ENCODE data around the gene ZFYVE21.

Gene ZFYVE21

GRCh38 chr14:103696070-103696402, 19.6 kb upstream of the ZFYVE21 start:
- ChIA-PET CTCF (interaction anchor here (0.9 to 1.6 kb wide), 3 partner anchors 9 to 24 kb away, joined by 3 to 4 read pairs (median 4); no protein-coding TSS in a partner anchor), POLR2A (no interaction called here)
- WGBS (ENCODE audit: insufficient coverage): 40% methylated on average over 12 of the region's 13 CpGs
- Histone ChIP-seq H3K9me3 (ENCODE audit: control extremely low read depth in 1 of 5, control insufficient read depth in 4 of 5, insufficient read depth in 2 of 5, low read depth in 1 of 5, low read length in 4 of 5) (no peaks in the 10 kb centered on the region), H3K27ac (ENCODE audit: insufficient read depth in 1 of 2, low read depth in 1 of 2, low read length in 2 of 2, poor library complexity in 1 of 2, severe bottlenecking in 2 of 2) (peak overlapping the region in 1 of 2 experiments; percentile 40), H3K27me3 (replicated peaks in 2 of 5; ENCODE audit: control insufficient read depth in 4 of 5, insufficient read depth in 5 of 5, low read length in 4 of 5) (no peaks in the 10 kb centered on the region), H3K4me1 (ENCODE audit: control extremely low read depth in 1 of 4, control insufficient read depth in 4 of 4, insufficient read depth in 4 of 4, low read length in 3 of 4) (peaks cover 0 to 40% (median 16%) of the 10 kb centered on the region in 4 experiments), H3K4me3 (ENCODE audit: control insufficient read depth in 1 of 7, extremely low read depth in 1 of 7, insufficient read depth in 4 of 7, low read depth in 2 of 7, low read length in 6 of 7) (peak overlapping the region in 1 of 7 experiments; percentile 67), H3K36me3 (ENCODE audit: control insufficient read depth in 4 of 4, insufficient read depth in 4 of 4, low read length in 3 of 4) (peaks cover 7 to 84% (median 39%) of the 10 kb centered on the region in 4 experiments)
- peak in 2 of 3 donors; percentile 24 to 39 for DNase-seq

DNA sequence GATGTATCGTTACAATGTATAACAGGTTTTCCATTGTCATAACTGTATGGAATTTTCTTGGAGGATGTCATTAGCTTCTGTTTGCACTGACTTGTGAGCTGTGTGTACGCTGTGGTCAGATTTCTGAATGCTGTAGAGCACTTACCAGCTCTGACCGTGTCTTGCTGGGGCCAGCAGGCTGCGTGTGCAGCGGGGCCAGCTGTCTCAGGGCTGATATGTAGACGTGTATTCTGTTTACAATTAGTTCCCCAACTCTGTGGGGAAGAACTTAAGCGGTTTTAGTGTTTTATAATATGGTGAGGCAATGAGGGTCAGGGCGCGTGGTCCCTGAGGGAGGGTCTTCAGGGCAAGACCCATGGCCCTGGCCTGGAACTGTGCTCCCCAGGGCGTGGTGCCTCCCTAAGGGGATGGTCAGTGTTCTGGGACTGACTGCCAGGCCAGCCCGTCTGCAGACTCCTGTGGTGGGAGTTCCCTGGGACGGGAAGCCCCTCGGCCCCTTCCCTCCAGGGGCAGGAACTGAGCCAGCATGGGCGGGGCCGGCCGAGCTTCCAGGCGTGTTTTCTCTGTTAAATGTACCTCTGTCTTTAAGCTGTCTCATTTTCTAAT, 19.0 kb upstream of the ZFYVE21 start:
- CTCF ChIA-PET: interaction anchor here (0.9 to 1.6 kb wide), 4 partner anchors 9 to 32 kb away, joined by 3 to 4 read pairs (median 4); no protein-coding TSS in a partner anchor
- no peaks in the 10 kb centered on the region for H3K9me3 ChIP-seq (ENCODE audit: control extremely low read depth in 1 of 5, control insufficient read depth in 4 of 5, insufficient read depth in 2 of 5, low read depth in 1 of 5, low read length in 4 of 5)
- peak overlapping the region in 1 of 2 experiments; percentile 40 for H3K27ac ChIP-seq (ENCODE audit: insufficient read depth in 1 of 2, low read depth in 1 of 2, low read length in 2 of 2, poor library complexity in 1 of 2, severe bottlenecking in 2 of 2)
- peaks cover 7 to 87% (median 41%) of the 10 kb centered on the region in 4 experiments for H3K36me3 ChIP-seq (ENCODE audit: control insufficient read depth in 4 of 4, insufficient read depth in 4 of 4, low read length in 3 of 4)
- POLR2A ChIA-PET: no interaction called here
- H3K4me1 ChIP-seq (ENCODE audit: control extremely low read depth in 1 of 4, control insufficient read depth in 4 of 4, insufficient read depth in 4 of 4, low read length in 3 of 4): peaks cover 0 to 40% (median 16%) of the 10 kb centered on the region in 4 experiments
- H3K4me3 ChIP-seq (ENCODE audit: control insufficient read depth in 1 of 7, extremely low read depth in 1 of 7, insufficient read depth in 4 of 7, low read depth in 2 of 7, low read length in 6 of 7): peak overlapping the region in 3 of 7 experiments; percentile 43 to 67 (median 62)
- peak in 2 of 3 donors; percentile 35 to 62 for DNase-seq
- WGBS (ENCODE audit: insufficient coverage): 9% methylated on average over 10 of the region's 17 CpGs
- H3K27me3 ChIP-seq (replicated peaks in 2 of 5; ENCODE audit: control insufficient read depth in 4 of 5, insufficient read depth in 5 of 5, low read length in 4 of 5): no peaks in the 10 kb centered on the region

- POLR2A ChIA-PET: no interaction called here
Measured at GRCh38 chr14:103697206-103697602, 18.4 kb upstream of the ZFYVE21 start.

GRCh38 chr14:103697603-103698379, 17.8 kb upstream of the ZFYVE21 start:
- POLR2A ChIA-PET: no interaction called here
- CTCF ChIA-PET: interaction anchor here (1.6 kb wide), 1 partner anchor 33 kb away, joined by 4 read pairs; no protein-coding TSS in a partner anchor
- Histone ChIP-seq H3K27ac (ENCODE audit: insufficient read depth in 1 of 2, low read depth in 1 of 2, low read length in 2 of 2, poor library complexity in 1 of 2, severe bottlenecking in 2 of 2) (no peak overlapping the region), H3K9me3 (ENCODE audit: control extremely low read depth in 1 of 5, control insufficient read depth in 4 of 5, insufficient read depth in 2 of 5, low read depth in 1 of 5, low read length in 4 of 5) (no peaks in the 10 kb centered on the region), H3K4me3 (ENCODE audit: control insufficient read depth in 1 of 7, extremely low read depth in 1 of 7, insufficient read depth in 4 of 7, low read depth in 2 of 7, low read length in 6 of 7) (no peak overlapping the region), H3K27me3 (replicated peaks in 2 of 5; ENCODE audit: control insufficient read depth in 4 of 5, insufficient read depth in 5 of 5, low read length in 4 of 5) (no peaks in the 10 kb centered on the region), H3K4me1 (ENCODE audit: control extremely low read depth in 1 of 4, control insufficient read depth in 4 of 4, insufficient read depth in 4 of 4, low read length in 3 of 4) (peaks cover 0 to 40% (median 16%) of the 10 kb centered on the region in 4 experiments), H3K36me3 (ENCODE audit: control insufficient read depth in 4 of 4, insufficient read depth in 4 of 4, low read length in 3 of 4) (peaks cover 7 to 89% (median 44%) of the 10 kb centered on the region in 4 experiments)
- 91% methylated on average over 10 of the region's 14 CpGs for WGBS (ENCODE audit: insufficient coverage)
- no peak for DNase-seq

More at GRCh38 chr14:103697206-103697602, 18.4 kb upstream of the ZFYVE21 start:
- Histone ChIP-seq H3K27me3 (replicated peaks in 2 of 5; ENCODE audit: control insufficient read depth in 4 of 5, insufficient read depth in 5 of 5, low read length in 4 of 5) (no peaks in the 10 kb centered on the region), H3K27ac (ENCODE audit: insufficient read depth in 1 of 2, low read depth in 1 of 2, low read length in 2 of 2, poor library complexity in 1 of 2, severe bottlenecking in 2 of 2) (peak overlapping the region in 1 of 2 experiments; percentile 40), H3K9me3 (ENCODE audit: control extremely low read depth in 1 of 5, control insufficient read depth in 4 of 5, insufficient read depth in 2 of 5, low read depth in 1 of 5, low read length in 4 of 5) (no peaks in the 10 kb centered on the region), H3K4me1 (ENCODE audit: control extremely low read depth in 1 of 4, control insufficient read depth in 4 of 4, insufficient read depth in 4 of 4, low read length in 3 of 4) (peaks cover 0 to 40% (median 16%) of the 10 kb centered on the region in 4 experiments), H3K4me3 (ENCODE audit: control insufficient read depth in 1 of 7, extremely low read depth in 1 of 7, insufficient read depth in 4 of 7, low read depth in 2 of 7, low read length in 6 of 7) (peak overlapping the region in 2 of 7 experiments; percentile 62 to 67), H3K36me3 (ENCODE audit: control insufficient read depth in 4 of 4, insufficient read depth in 4 of 4, low read length in 3 of 4) (peaks cover 7 to 89% (median 42%) of the 10 kb centered on the region in 4 experiments)
- 40% methylated on average over 2 of the region's 3 CpGs for WGBS (ENCODE audit: insufficient coverage)
- DNase-seq: no peak
- CTCF ChIA-PET: interaction anchor here (1.6 kb wide), 1 partner anchor 33 kb away, joined by 4 read pairs; no protein-coding TSS in a partner anchor

DNA sequence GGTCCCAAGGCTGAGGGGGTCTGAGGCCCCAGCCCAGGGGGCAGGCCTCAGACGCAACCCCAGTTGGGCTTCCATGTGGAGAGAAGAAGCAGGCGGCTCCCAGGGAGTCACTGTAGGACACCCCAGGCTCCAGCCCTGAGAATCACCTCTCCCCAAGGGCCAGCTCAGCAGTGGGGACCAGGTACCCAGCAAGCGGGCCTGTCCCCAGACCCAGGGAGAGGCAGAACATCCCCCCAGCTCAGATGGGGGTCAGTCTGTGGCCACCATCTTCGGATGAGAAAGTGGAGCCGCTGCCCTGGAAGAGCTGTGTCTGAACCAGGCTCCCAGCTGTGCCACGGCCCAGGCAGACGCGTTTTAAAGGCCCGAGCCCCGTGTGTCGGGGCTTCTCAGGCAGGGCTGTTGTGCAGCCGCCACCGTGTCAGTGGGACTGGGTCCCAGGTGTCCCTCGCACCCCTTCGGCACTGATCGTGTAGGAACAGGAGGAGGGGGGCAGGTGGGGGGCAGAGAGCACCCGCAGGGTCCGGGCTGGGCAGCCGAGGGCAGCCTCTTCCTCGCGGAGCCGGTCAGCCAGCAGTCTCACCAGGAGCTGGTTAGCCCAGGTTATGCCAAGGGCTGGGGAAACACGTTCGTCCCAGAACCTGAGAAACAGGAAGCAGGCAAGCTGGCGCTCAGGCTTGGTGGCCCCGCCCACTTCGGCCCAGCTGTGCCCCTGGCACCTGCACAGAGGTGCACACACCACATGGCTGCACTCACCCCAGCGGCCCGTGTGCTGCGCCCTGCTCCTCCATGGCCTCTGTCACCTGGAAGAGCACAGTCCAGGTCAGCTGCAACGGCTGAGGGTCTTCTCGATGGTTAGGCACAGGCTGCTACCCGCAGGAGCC, 17.0 kb upstream of the ZFYVE21 start:
- Histone ChIP-seq H3K36me3 (ENCODE audit: control insufficient read depth in 4 of 4, insufficient read depth in 4 of 4, low read length in 3 of 4) (peaks cover 7 to 89% (median 42%) of the 10 kb centered on the region in 4 experiments), H3K9me3 (ENCODE audit: control extremely low read depth in 1 of 5, control insufficient read depth in 4 of 5, insufficient read depth in 2 of 5, low read depth in 1 of 5, low read length in 4 of 5) (no peaks in the 10 kb centered on the region), H3K27me3 (replicated peaks in 2 of 5; ENCODE audit: control insufficient read depth in 4 of 5, insufficient read depth in 5 of 5, low read length in 4 of 5) (no peaks in the 10 kb centered on the region), H3K27ac (ENCODE audit: insufficient read depth in 1 of 2, low read depth in 1 of 2, low read length in 2 of 2, poor library complexity in 1 of 2, severe bottlenecking in 2 of 2) (no peak overlapping the region), H3K4me3 (ENCODE audit: control insufficient read depth in 1 of 7, extremely low read depth in 1 of 7, insufficient read depth in 4 of 7, low read depth in 2 of 7, low read length in 6 of 7) (no peak overlapping the region), H3K4me1 (ENCODE audit: control extremely low read depth in 1 of 4, control insufficient read depth in 4 of 4, insufficient read depth in 4 of 4, low read length in 3 of 4) (peaks cover 0 to 45% (median 17%) of the 10 kb centered on the region in 4 experiments)
- no peak for DNase-seq
- 80% methylated on average over 31 of the region's 33 CpGs for WGBS (ENCODE audit: insufficient coverage)
- ChIA-PET CTCF (no interaction called here), POLR2A (no interaction called here)

GRCh38 chr14:103699261-103699661, 16.3 kb upstream of the ZFYVE21 start:
- Histone ChIP-seq H3K9me3 (ENCODE audit: control extremely low read depth in 1 of 5, control insufficient read depth in 4 of 5, insufficient read depth in 2 of 5, low read depth in 1 of 5, low read length in 4 of 5) (no peaks in the 10 kb centered on the region), H3K4me1 (ENCODE audit: control extremely low read depth in 1 of 4, control insufficient read depth in 4 of 4, insufficient read depth in 4 of 4, low read length in 3 of 4) (peaks cover 0 to 51% (median 20%) of the 10 kb centered on the region in 4 experiments), H3K27ac (ENCODE audit: insufficient read depth in 1 of 2, low read depth in 1 of 2, low read length in 2 of 2, poor library complexity in 1 of 2, severe bottlenecking in 2 of 2) (no peak overlapping the region), H3K27me3 (replicated peaks in 2 of 5; ENCODE audit: control insufficient read depth in 4 of 5, insufficient read depth in 5 of 5, low read length in 4 of 5) (no peaks in the 10 kb centered on the region), H3K4me3 (ENCODE audit: control insufficient read depth in 1 of 7, extremely low read depth in 1 of 7, insufficient read depth in 4 of 7, low read depth in 2 of 7, low read length in 6 of 7) (no peak overlapping the region), H3K36me3 (ENCODE audit: control insufficient read depth in 4 of 4, insufficient read depth in 4 of 4, low read length in 3 of 4) (peaks cover 7 to 90% (median 39%) of the 10 kb centered on the region in 4 experiments)
- ChIA-PET CTCF (no interaction called here), POLR2A (no interaction called here)
- no peak for DNase-seq
- WGBS (ENCODE audit: insufficient coverage): 89% methylated on average over 13 of the region's 17 CpGs
